Measurements from ENCODE around the gene WRAP73. TPM values are rescaled to one million over a fixed set of nuclear protein-coding genes. Genes with fewer than 3 reads are reported as not detected.

The WRAP73 gene
- total RNA-seq, 1 experiment from 2014 or later: 51.4 TPM

DNA sequence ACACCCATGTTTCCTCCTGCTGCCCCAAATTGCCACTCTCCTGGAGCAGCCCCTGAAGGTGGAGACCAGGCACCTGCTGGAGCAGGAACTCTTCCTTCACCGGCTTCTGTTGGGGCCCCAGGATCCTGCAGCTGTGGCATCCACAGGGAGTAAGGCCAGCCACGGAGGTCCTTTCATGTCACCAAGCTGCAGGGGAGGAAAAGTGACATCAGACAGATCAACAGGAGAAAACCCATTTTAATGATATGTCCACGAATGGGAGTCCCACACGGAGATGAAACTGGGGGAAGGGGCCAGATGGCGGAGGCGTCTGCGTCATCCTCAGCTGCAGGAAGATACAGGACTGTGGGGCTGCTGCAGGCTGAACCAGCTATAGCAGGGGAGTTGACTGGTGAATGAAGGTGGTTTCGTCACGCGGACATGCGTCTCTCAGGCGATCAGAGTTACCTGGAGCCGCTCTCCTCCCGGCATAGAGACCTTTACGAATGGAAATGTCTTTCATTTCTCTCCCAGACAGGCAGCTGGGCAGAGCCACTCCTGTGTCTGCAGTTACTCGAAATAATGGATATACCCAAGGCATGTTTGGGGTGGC is 12.3 kb upstream of the WRAP73 start (continued):
- no peak for TF ChIP-seq POLR2AphosphoS5 (IDR thresholded peaks at IDR 0.05; ENCODE audit: low read depth, low read length)
- TF ChIP-seq, protein P1, sequence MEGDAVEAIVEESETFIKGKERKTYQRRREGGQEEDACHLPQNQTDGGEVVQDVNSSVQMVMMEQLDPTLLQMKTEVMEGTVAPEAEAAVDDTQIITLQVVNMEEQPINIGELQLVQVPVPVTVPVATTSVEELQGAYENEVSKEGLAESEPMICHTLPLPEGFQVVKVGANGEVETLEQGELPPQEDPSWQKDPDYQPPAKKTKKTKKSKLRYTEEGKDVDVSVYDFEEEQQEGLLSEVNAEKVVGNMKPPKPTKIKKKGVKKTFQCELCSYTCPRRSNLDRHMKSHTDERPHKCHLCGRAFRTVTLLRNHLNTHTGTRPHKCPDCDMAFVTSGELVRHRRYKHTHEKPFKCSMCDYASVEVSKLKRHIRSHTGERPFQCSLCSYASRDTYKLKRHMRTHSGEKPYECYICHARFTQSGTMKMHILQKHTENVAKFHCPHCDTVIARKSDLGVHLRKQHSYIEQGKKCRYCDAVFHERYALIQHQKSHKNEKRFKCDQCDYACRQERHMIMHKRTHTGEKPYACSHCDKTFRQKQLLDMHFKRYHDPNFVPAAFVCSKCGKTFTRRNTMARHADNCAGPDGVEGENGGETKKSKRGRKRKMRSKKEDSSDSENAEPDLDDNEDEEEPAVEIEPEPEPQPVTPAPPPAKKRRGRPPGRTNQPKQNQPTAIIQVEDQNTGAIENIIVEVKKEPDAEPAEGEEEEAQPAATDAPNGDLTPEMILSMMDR (IDR thresholded peaks at IDR 0.05 in 2 of 3, conservative IDR thresholded peaks at IDR 0.05 in 1 of 3; ENCODE audit: borderline replicate concordance in 1 of 3, insufficient read depth in 1 of 3, low read depth in 2 of 3, low read length in 2 of 3): no peak
- TF ChIP-seq SP1 (IDR thresholded peaks at IDR 0.05; ENCODE audit: low read depth): no peak
- TF ChIP-seq TCF7L2 (IDR thresholded peaks at IDR 0.05; ENCODE audit: borderline replicate concordance, extremely low read depth, insufficient read depth, insufficient read length): no peak
- no peak for TF ChIP-seq CBX3 (IDR thresholded peaks at IDR 0.05; ENCODE audit: low read depth)

DNA sequence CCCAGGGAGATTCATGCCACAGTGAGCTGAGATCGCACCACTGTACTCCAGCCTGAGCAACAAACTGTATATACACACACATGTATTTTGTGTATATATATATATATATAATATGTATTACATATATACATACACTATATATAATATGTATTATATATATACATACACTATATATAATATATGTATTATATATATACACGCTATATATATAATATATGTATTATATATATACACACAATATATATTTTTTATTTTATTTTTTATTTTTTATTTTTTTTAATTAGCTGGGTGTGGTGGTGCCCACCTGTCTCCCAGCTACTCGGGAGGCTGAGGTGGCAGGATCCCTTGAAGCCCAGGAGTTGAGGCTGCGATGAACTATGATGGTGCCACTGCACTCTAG is 11.7 kb upstream of the WRAP73 start:
- CTCF ChIA-PET: no interaction called here
- Histone ChIP-seq H3K9me2 (ENCODE audit: insufficient read depth) (no peaks in the 10 kb centered on the region), H3K27ac (ENCODE audit: low read depth, low read length) (no peak overlapping the region), H4K20me1 (ENCODE audit: insufficient read depth) (peaks cover 5% of the 10 kb centered on the region; the same call in 1 of the 2 replicates), H2AFZ (ENCODE audit: low read depth, low read length, poor library complexity, severe bottlenecking) (no peak overlapping the region), H3K4me3 (replicated peaks in 1 of 2; ENCODE audit: low read depth in 1 of 2, low read length in 2 of 2) (no peak overlapping the region), H3K36me3 (ENCODE audit: control insufficient read depth in 1 of 2, insufficient read depth in 2 of 2, low read length in 2 of 2) (no peaks in the 10 kb centered on the region), H3K79me2 (ENCODE audit: insufficient read depth, low read length) (peaks cover 80% of the 10 kb centered on the region), H3K9me3 (ENCODE audit: control insufficient read depth in 1 of 2, insufficient read depth in 1 of 2, low read depth in 1 of 2, low read length in 2 of 2) (no peaks in the 10 kb centered on the region), H3K27me3 (ENCODE audit: insufficient read depth, low read length) (no peaks in the 10 kb centered on the region), H3K4me1 (ENCODE audit: control insufficient read depth in 1 of 2, insufficient read depth in 2 of 2, low read length in 2 of 2) (peaks cover 0 to 6% of the 10 kb centered on the region in 2 experiments; a peak in 1 of 4 replicates), H3K9ac (ENCODE audit: low read length) (no peak overlapping the region), H3K4me2 (ENCODE audit: low read length) (no peak overlapping the region)
- RAD21 ChIA-PET (ENCODE audit: low non-redundant PET in 1 of 2, low total read pairs in 2 of 2, uncharacterized antibody in 2 of 2, unreplicated experiment in 2 of 2): no interaction called here
- no TSS peak for BruUV-seq (replicated peaks)
- DNase-seq (ENCODE audit: low read depth, low spot score) (no peak), ATAC-seq (no peak)
- POLR2A ChIA-PET: interaction anchor here (0.9 kb wide), 1 partner anchor 8 kb away, joined by 4 read pairs; no protein-coding TSS in a partner anchor
- intact Hi-C loops (cut with micrococcal nuclease): no loop called here
- no peak for TF ChIP-seq TCF7L2 (IDR thresholded peaks at IDR 0.05; ENCODE audit: borderline replicate concordance, extremely low read depth, insufficient read depth, insufficient read length)
- no peak for TF ChIP-seq SP1 (IDR thresholded peaks at IDR 0.05; ENCODE audit: low read depth)
- no peak for TF ChIP-seq CBX3 (IDR thresholded peaks at IDR 0.05; ENCODE audit: low read depth)
- TF ChIP-seq, protein P1 (IDR thresholded peaks at IDR 0.05 in 2 of 3, conservative IDR thresholded peaks at IDR 0.05 in 1 of 3; ENCODE audit: borderline replicate concordance in 1 of 3, insufficient read depth in 1 of 3, low read depth in 2 of 3, low read length in 2 of 3): no peak
- TF ChIP-seq, protein P2, sequence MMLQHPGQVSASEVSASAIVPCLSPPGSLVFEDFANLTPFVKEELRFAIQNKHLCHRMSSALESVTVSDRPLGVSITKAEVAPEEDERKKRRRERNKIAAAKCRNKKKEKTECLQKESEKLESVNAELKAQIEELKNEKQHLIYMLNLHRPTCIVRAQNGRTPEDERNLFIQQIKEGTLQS (IDR thresholded peaks at IDR 0.05): no peak
- TF ChIP-seq, protein P3, sequence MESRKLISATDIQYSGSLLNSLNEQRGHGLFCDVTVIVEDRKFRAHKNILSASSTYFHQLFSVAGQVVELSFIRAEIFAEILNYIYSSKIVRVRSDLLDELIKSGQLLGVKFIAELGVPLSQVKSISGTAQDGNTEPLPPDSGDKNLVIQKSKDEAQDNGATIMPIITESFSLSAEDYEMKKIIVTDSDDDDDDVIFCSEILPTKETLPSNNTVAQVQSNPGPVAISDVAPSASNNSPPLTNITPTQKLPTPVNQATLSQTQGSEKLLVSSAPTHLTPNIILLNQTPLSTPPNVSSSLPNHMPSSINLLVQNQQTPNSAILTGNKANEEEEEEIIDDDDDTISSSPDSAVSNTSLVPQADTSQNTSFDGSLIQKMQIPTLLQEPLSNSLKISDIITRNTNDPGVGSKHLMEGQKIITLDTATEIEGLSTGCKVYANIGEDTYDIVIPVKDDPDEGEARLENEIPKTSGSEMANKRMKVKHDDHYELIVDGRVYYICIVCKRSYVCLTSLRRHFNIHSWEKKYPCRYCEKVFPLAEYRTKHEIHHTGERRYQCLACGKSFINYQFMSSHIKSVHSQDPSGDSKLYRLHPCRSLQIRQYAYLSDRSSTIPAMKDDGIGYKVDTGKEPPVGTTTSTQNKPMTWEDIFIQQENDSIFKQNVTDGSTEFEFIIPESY (IDR thresholded peaks at IDR 0.05; ENCODE audit: extremely low read depth, insufficient replicate concordance, low read length): no peak
- TF ChIP-seq POLR2A (IDR thresholded peaks at IDR 0.05; ENCODE audit: borderline replicate concordance, extremely low read depth, insufficient read depth, insufficient read length): no peak
- TF ChIP-seq EGR1 (IDR thresholded peaks at IDR 0.05; ENCODE audit: low read depth): no peak
- no peak for TF ChIP-seq SIN3A (IDR thresholded peaks at IDR 0.05; ENCODE audit: low read depth)
- TF ChIP-seq POLR2AphosphoS5 (IDR thresholded peaks at IDR 0.05; ENCODE audit: low read depth, low read length): no peak
- TF ChIP-seq JUND (IDR thresholded peaks at IDR 0.05): no peak
- TF ChIP-seq, protein P4, sequence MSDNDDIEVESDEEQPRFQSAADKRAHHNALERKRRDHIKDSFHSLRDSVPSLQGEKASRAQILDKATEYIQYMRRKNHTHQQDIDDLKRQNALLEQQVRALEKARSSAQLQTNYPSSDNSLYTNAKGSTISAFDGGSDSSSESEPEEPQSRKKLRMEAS (IDR thresholded peaks at IDR 0.05): no peak
- no peak for TF ChIP-seq ZFX (IDR thresholded peaks at IDR 0.05)
- TF ChIP-seq FOSL1 (IDR thresholded peaks at IDR 0.05; ENCODE audit: low read depth): no peak
- no peak for TF ChIP-seq EZH2phosphoT487 (IDR thresholded peaks at IDR 0.05; ENCODE audit: borderline replicate concordance)
